GM06990 (cell line): ENCODE results near the gene TTF1.
A peak's percentile ranks its signal among the peaks of the same experiment; 100 is the strongest.

ENCODE experiments used
- DNase-seq: peaks from one replicate; pipeline ENCODE4 v3.0.0-alpha.2; 2011; ENCODE audit not compliant: insufficient read length; ENCODE audit errors: extremely low read depth
- H3K27me3 ChIP-seq: replicated peaks from 2 replicates; pipeline ENCODE4 v1.6.0; 2011; ENCODE audit warnings: low read length; ENCODE audit not compliant: control insufficient read depth, insufficient read depth
- H3K36me3 ChIP-seq: 2 replicates; pipeline ENCODE4 v1.5.1; 2011; ENCODE audit warnings: low read length; ENCODE audit not compliant: control insufficient read depth, insufficient read depth
- H3K4me3 ChIP-seq: replicated peaks from 2 replicates; pipeline ENCODE4 v1.5.1; 2011; ENCODE audit warnings: low read depth, mild to moderate bottlenecking, control low read depth, low read length
- TF ChIP-seq, protein P1 (sequence below): IDR thresholded peaks from 2 replicates; pipeline ENCODE4 v1.5.1; 2011; ENCODE audit warnings: low read length, control low read depth, mild to moderate bottlenecking, inconsistent platforms; ENCODE audit not compliant: insufficient read depth, poor library complexity, severe bottlenecking

TTF1 gene

DNA sequence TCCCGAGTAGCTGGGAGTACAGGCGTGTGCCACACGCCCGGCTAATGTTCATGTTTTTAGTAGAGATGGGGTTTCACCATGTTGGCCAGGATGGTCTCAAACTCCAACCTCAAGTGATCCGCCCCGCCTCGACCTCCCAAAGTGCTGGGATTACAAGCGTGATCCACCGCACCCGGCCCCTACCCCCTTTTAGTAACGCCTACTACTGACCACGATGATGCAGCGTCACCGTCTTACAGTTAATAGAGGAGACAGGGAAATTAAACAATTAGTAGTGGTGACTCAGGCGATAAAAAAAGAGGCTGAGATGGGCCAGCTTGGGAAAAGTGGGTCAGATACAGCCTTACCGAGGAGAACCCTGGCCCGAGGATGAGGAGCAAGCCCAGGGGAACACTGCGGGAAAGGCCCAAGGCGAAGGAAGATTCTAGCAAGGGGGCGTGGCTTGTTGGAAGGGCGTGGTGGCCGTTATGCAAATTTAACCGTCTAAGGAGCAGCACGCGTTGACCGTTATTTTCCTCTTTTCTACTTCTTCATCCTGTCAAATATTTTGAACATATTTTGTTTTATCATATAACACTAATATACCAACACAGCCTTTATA lies 50.2 kb downstream of the TTF1 start:
- Histone ChIP-seq H3K4me3 (no peak overlapping the region), H3K27me3 (no peaks in the 10 kb centered on the region), H3K36me3 (peaks cover 2% of the 10 kb centered on the region)
- peak; percentile 13 for DNase-seq
- TF ChIP-seq, protein P1, sequence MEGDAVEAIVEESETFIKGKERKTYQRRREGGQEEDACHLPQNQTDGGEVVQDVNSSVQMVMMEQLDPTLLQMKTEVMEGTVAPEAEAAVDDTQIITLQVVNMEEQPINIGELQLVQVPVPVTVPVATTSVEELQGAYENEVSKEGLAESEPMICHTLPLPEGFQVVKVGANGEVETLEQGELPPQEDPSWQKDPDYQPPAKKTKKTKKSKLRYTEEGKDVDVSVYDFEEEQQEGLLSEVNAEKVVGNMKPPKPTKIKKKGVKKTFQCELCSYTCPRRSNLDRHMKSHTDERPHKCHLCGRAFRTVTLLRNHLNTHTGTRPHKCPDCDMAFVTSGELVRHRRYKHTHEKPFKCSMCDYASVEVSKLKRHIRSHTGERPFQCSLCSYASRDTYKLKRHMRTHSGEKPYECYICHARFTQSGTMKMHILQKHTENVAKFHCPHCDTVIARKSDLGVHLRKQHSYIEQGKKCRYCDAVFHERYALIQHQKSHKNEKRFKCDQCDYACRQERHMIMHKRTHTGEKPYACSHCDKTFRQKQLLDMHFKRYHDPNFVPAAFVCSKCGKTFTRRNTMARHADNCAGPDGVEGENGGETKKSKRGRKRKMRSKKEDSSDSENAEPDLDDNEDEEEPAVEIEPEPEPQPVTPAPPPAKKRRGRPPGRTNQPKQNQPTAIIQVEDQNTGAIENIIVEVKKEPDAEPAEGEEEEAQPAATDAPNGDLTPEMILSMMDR: no peak

DNA sequence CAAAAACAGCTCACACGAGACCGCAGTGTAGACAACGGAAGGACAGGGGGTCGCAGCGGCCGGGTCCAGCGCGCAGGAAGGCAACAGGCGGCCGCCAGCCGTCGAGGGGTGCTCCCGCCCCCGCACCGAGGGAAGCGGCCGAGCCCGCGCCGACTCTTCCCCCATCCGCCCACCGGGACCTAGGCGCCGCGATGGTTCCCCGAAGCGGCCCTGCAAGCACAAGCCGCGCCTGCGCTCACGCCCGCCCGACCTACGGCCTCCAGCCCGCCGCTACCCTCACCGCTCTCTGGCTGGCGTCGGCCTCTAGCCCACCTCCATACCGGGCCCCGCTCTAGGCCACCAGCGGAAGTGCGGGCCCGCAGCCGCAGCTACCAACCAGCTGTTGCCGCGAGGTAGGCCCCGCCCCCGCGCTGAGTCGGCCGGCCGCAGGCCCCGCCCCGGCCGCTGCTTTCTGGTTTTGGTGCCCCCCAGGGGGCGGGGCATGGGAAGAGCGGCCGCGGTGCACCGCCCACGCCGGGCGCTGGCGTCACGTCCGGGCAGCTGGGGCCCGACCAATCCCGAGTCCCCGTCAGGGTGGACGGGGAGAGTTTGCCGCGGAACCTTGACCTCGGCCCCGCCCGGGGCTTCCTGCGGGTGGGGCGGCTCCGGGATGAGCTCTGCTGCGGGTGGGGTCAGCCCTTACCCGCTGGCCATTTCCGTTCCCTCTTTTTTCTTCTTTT lies 51.8 kb downstream of the TTF1 start, which contains the start of gene SETX:
TSS of gene SETX (minus strand) at position 350 of the 719 bp plus-strand sequence. CDS start 5,558 bp downstream, outside the sequence.
- Histone ChIP-seq H3K36me3 (peaks cover 2% of the 10 kb centered on the region), H3K4me3 (peak within 1 kb of the TSS; percentile 95), H3K27me3 (no peaks in the 10 kb centered on the region)
- DNase-seq: peak; percentile 99
- TF ChIP-seq, protein P1: no peak

DNA sequence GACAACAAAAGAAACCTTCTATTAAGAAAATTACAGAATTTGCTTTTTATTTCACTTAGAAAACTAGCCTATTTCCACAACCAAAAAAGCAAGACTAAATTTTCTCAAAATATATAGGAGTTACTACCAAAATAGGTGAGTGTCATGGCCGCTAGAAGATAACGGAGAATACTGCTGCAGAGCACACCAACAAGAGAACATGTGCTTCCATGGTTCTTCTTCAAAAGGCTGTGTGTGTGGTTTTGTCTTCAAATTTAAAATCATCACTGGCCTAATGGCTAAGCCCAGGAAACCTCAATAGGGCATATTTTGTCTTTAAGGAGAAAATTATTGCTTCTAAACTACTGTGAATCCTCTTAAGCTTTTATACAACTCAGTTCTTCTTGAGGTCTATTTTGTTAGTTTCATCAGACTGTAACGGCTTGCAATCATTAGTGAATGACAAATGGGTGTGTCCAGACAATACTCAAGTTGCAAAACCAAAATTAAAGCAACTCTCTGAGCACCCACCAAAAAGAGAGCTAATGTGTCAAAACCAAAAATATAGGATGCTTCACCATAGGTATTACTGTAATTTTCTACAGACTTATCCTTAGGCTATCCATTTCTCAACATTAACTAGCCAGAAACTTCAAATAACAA lies 55.1 kb downstream of the TTF1 start:
- no peaks in the 10 kb centered on the region for H3K27me3 ChIP-seq
- peaks cover 10% of the 10 kb centered on the region for H3K36me3 ChIP-seq
- no peak for DNase-seq
- TF ChIP-seq, protein P1: no peak
- peak overlapping the region; percentile 95 for H3K4me3 ChIP-seq

DNA sequence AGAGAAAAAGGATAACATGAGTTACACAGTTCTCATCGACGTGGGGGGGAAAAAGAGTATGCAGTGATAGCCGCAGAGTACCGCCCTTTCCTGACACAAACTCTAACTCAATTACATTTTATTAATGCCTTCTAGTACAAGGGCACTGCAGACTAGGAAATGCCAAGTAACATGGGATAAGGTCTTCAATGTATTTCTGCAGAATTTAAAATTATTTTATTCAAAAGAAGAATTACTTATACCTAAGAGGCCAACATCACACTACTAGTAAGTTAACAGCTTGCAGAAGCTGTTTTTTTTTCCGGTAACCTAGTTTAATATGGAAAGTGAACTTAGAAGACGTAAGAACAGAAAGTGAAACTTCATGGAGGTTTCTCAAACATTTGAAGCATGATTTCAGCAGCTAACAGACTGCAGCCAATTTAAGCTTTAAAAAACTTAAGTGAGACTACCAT lies 55.8 kb downstream of the TTF1 start:
- peak; percentile 32 for DNase-seq
- TF ChIP-seq, protein P1: no peak
- H3K4me3 ChIP-seq: peak overlapping the region; percentile 47
- peaks cover 10% of the 10 kb centered on the region for H3K36me3 ChIP-seq
- H3K27me3 ChIP-seq: no peaks in the 10 kb centered on the region

DNA sequence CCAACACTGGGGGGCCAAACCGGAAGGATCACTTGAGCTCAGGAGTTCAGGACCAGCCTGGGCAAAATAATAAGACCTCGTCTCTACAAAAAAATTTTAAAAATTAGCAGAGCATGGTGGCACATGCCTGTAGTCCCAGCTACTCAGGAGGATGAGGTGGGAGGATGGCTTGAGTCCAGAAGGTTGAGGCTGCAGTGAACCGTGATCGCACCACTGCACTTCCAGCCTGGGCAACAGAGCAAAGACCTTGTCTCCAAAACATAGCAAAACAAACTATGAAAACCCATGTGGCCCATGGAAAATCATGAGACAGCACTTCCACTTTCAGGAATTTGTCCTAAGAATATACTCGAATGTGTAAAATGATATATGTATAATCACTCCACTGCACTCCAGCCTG lies 58.0 kb downstream of the TTF1 start:
- no peak for DNase-seq
- peaks cover 15% of the 10 kb centered on the region for H3K36me3 ChIP-seq
- TF ChIP-seq, protein P1: no peak
- no peak overlapping the region for H3K4me3 ChIP-seq
- H3K27me3 ChIP-seq: no peaks in the 10 kb centered on the region
